Stimulated activated CD4-positive, alpha-beta T cell treated with anti-CD3 and anti-CD28 coated beads, Interleukin-2, amount 100 ng/mL, for 4 hours (primary cell): ENCODE results near the gene CHCHD6.

Source experiments
- DNase-seq: peaks from one replicate; pipeline ENCODE4 v3.0.0-alpha.2; 2020; ENCODE audit warnings: low read depth

Gene CHCHD6

GRCh38 chr3:126944089-126944965 is 240.3 kb downstream of the CHCHD6 start:
- DNase-seq: no peak

- DNase-seq: no peak
Observed at GRCh38 chr3:126945171-126945721, 241.2 kb downstream of the CHCHD6 start.

- no peak for DNase-seq
Observed at GRCh38 chr3:126945891-126946290, 241.9 kb downstream of the CHCHD6 start.

GRCh38 chr3:126946405-126946804 is 242.4 kb downstream of the CHCHD6 start:
- no peak for DNase-seq

GRCh38 chr3:126947429-126947828 is 243.4 kb downstream of the CHCHD6 start:
- no peak for DNase-seq

- no peak for DNase-seq
Observed at GRCh38 chr3:126948980-126949535, 245.0 kb downstream of the CHCHD6 start.

GRCh38 chr3:126951561-126951960 is 247.5 kb downstream of the CHCHD6 start:
- DNase-seq: no peak

GRCh38 chr3:126952261-126952982 is 248.4 kb downstream of the CHCHD6 start:
- no peak for DNase-seq

GRCh38 chr3:126952983-126953660 is 249.1 kb downstream of the CHCHD6 start:
- DNase-seq: no peak

- no peak for DNase-seq
Observed at GRCh38 chr3:126954141-126954842, 250.3 kb downstream of the CHCHD6 start.

- DNase-seq: no peak
Observed at GRCh38 chr3:126955004-126955790, 251.2 kb downstream of the CHCHD6 start.

GRCh38 chr3:126956361-126956760 is 252.3 kb downstream of the CHCHD6 start:
- no peak for DNase-seq

- DNase-seq: no peak
Observed at GRCh38 chr3:126956866-126957650, 253.0 kb downstream of the CHCHD6 start.

GRCh38 chr3:126957776-126958637 is 254.0 kb downstream of the CHCHD6 start:
- DNase-seq: no peak

- DNase-seq: no peak
Observed at GRCh38 chr3:126958638-126959085, 254.6 kb downstream of the CHCHD6 start.

GRCh38 chr3:126959136-126959920 is 255.3 kb downstream of the CHCHD6 start:
- no peak for DNase-seq

GRCh38 chr3:126959921-126960603 is 256.0 kb downstream of the CHCHD6 start:
- DNase-seq: no peak
